Stimulated activated CD4-positive, alpha-beta T cell treated with anti-CD3 and anti-CD28 coated beads, Interleukin-15, amount 100 ng/mL, for 1 hour (primary cell): ENCODE results near the gene KCMF1.

ENCODE experiments used
- DNase-seq, 2 donors: peaks; one replicate each; pipeline ENCODE4 v3.0.0-alpha.2; 2020; ENCODE audit warnings: low read depth in 1 of 2, low spot score in 1 of 2

KCMF1 gene

GRCh38 chr2:84980263-84980983 lies 9.5 kb downstream of the KCMF1 start:
- DNase-seq = no peak

GRCh38 chr2:84986018-84986417 lies 15.1 kb downstream of the KCMF1 start:
- DNase-seq = no peak

- DNase-seq = no peak
Measured at GRCh38 chr2:84989422-84989821, 18.5 kb downstream of the KCMF1 start.

GRCh38 chr2:84989927-84990326 lies 19.0 kb downstream of the KCMF1 start:
- DNase-seq = no peak

- no peak for DNase-seq
Measured at GRCh38 chr2:84991404-84992160, 20.6 kb downstream of the KCMF1 start.

DNA sequence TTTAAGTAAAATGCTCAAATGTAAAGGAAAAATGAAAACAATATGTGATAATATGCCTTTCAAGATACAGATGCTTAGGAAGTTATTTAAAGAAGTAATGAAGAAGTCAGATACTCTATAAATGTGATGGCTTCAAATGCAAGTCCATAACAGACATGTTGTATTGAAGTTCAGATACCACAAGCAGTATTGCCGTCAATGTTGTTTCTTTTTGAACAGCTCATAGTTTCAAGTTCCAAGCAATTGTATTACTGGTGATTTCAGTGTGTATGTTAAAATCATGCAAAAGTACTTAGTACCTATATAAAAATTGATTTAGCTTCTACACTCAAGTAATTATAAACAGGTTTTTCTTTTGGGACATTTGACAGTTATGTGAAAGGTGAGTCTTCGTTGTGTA lies 24.9 kb downstream of the KCMF1 start:
- no peak for DNase-seq

DNA sequence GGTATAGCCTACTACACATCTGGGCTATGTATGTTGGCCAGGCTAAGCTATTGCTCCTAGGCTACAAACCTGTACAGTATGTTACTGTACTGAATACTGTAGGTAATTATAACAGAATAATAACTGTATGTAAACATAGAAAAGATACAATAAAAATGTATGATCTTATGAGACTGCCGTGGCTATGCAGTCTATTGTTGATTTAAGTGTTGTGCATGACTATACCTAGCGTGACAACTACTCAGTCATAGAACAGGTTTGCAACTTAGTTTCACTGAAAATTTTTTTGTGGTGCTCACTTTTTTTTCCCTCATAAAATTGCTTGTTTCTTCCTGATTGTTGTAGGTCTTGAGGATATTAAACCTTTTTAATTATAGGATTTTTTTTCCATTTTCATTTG lies 25.9 kb downstream of the KCMF1 start:
- no peak for DNase-seq

DNA sequence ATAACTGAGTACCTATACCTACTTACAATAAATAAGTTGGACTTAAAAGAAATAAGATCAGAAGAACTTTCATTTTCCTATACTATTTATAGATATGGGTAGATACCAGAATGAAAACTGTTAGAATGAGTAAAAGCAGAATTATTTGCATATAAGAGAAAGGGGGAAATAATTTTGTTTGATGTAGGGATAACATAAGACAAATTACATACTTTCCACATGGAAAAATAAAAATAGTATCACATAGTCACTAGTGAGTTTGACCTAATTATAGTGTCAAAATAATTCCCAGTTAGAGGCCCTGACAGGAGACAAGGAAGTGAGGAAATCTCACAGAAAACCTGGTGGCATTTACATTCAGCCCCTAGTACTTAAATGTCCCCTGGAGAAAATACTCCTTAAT lies 28.6 kb downstream of the KCMF1 start:
- DNase-seq = no peak

- no peak for DNase-seq
Measured at GRCh38 chr2:85001595-85001994, 30.6 kb downstream of the KCMF1 start.

- DNase-seq = no peak
Measured at GRCh38 chr2:85002534-85002933, 31.6 kb downstream of the KCMF1 start.

- no peak for DNase-seq
Measured at GRCh38 chr2:85008252-85008651, 37.3 kb downstream of the KCMF1 start.

DNA sequence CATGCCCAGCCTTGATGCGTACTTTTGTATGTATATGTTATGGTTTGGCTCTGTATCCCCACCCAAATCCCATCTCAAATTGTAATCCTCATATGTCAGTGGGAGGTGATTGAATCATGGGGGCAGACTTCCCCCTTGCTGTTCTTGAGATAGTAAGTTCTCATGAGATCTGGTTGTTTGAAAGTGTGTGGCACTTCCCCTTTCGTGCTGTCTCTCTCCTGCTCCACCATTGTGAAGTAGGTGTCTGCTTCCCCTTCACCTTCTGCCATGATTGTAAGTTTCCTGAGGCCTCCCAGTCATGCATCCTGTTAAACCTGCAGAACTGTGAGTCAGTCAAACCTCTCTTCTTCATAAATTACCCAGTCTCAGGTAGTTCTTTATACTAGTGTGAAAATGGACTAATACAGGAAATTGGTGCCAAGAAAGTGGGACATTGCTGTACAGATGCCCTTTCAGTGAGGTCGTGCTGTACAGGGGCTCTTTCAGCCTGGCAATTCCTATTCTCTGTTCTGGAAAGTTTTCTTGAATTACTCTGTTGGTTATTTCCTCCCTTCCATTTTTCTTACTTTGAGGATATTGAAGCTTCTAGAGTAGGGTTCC lies 38.2 kb downstream of the KCMF1 start:
- DNase-seq = no peak

GRCh38 chr2:85010404-85010803 lies 39.4 kb downstream of the KCMF1 start:
- no peak for DNase-seq

DNA sequence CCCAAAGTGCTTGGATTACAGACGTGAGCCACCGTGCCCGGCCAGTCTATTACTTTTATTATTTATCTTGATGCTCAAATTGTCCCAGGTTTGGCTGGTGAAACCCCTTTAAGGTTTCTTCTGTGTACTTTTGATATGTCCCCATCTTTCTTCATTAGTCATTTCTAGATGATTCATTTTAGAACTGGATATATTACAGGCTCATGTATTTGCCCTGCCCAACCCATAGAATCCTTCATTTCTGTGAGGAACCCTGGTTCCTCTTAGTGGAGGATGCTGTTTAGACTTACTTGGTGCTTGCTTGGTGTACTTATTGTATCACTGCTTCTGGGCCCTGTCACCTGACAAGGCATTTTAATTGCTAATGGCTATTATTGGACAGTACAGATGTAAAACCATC lies 40.1 kb downstream of the KCMF1 start:
- no peak for DNase-seq

DNA sequence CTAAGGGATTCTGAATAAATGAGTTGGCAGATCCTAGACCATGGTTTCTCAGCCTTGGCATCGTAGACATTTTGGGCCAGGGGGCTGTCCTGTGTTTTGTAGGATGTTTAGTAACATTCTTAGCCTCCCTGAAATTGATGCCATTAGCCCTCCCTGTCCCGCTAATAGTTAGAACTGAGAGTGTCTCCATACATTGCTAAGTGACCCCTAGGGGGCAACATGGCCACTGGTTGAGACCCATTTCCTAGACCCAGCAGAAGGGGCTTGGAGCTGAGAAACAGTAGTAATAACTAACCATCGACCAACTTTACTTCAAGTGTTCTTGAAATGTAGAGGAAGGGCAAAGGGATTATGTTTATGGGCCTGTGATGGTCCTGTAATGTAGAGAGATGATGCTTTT lies 40.8 kb downstream of the KCMF1 start:
- DNase-seq = no peak

- DNase-seq = no peak
Measured at GRCh38 chr2:85012431-85012830, 41.5 kb downstream of the KCMF1 start.

- no peak for DNase-seq
Measured at GRCh38 chr2:85012855-85013254, 41.9 kb downstream of the KCMF1 start.

DNA sequence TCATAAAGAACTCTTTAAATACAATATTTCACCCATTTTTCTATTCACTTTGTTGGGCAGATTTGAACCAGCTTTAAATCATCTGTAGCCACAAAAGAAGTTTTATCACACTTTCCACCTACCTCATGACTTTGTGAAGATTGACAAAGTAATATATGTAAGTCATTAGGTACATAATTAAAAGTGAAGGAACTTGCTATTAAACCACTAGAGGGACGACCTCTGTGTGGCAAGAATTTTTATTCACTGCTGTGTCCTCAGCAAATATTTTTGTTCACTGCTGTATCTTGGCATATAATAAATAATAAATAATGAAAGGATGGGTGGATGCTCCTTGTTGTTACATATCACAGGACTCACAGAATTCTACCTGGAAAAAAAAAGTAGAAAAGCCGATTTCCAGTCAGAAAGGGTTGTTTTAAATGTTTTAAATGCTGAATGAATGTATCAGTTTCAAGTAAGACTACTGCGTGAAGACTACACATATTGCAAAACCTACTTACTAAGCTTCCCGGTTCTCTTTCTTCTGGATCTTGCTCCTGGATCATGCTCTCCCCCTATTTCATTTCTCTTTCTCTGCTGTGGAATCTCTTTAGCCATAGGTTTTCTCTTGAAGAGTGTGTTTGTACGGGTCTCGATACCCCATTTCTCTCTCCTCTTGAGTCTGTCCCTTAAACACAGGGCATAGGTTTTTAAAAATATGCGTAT lies 44.8 kb downstream of the KCMF1 start:
- no peak for DNase-seq

- DNase-seq = no peak
Measured at GRCh38 chr2:85016446-85016845, 45.5 kb downstream of the KCMF1 start.

DNA sequence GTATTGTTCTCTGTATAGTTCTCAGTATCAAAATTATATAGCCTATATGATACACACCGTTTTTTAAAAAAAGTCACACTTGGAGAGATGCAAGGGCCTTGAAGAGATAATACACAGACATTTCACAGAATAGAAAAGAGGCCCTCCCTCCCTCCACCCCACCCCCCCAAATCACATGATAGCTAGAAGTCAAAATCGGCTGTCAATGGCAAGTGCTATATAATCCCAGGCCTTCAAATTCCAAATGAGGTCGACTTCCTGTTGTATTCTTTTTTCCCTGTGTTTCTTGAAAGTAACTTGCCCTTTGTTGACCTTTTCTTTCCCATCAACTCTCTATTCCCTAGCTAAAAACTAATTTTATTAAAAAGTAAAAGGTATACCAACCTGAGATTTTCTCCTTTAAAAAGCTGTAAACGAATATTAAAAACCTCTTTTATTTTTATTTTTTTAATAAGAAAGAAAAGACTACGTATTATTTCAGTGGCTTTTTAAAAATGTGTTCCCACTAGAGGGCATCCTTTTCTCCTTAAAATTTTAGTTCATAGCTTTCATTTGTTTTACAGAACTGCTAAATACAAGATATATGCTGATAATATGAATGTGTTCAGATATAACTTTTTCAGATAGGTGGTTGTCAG lies 46.6 kb downstream of the KCMF1 start:
- no peak for DNase-seq

- no peak for DNase-seq
Measured at GRCh38 chr2:85018049-85018447, 47.1 kb downstream of the KCMF1 start.
